ENCODE results near the gene CDK19.
A peak's percentile ranks its signal among the peaks of the same experiment; 100 is the strongest.

CDK19 gene

GRCh38 chr6:110703010-110703905, 112.0 kb downstream of the CDK19 start:
- peak; percentile 10; the same call in 1 of the 3 replicates for ATAC-seq
- no peak for TF ChIP-seq ISL1 (CRISPR knock-in tag; IDR thresholded peaks at IDR 0.05)
- no peak for TF ChIP-seq ARNTL (CRISPR knock-in tag; IDR thresholded peaks at IDR 0.05; ENCODE audit: borderline replicate concordance, low read depth)
- TF ChIP-seq ESRRG (CRISPR knock-in tag; IDR thresholded peaks at IDR 0.05), result no peak
- TF ChIP-seq GLIS3 (CRISPR knock-in tag; IDR thresholded peaks at IDR 0.05), result no peak
- no peak for TF ChIP-seq BACH2 (CRISPR knock-in tag; IDR thresholded peaks at IDR 0.05; ENCODE audit: borderline replicate concordance)
- no peak for TF ChIP-seq RARB (CRISPR knock-in tag; IDR thresholded peaks at IDR 0.05)

- ATAC-seq, result peak; percentile 5; the same call in 2 of the 3 replicates
- TF ChIP-seq ZC3H10 (CRISPR knock-in tag; IDR thresholded peaks at IDR 0.05), result no peak
- TF ChIP-seq ZFP3 (CRISPR knock-in tag; IDR thresholded peaks at IDR 0.05), result no peak
Measured at GRCh38 chr6:110699780-110700179, 115.5 kb downstream of the CDK19 start.

- TF ChIP-seq SNAI2 (CRISPR knock-in tag; IDR thresholded peaks at IDR 0.05), result no peak
- TF ChIP-seq CSDC2 (CRISPR knock-in tag; IDR thresholded peaks at IDR 0.05), result no peak
- TF ChIP-seq TSHZ2 (CRISPR knock-in tag; IDR thresholded peaks at IDR 0.05), result no peak
- TF ChIP-seq, protein P1, sequence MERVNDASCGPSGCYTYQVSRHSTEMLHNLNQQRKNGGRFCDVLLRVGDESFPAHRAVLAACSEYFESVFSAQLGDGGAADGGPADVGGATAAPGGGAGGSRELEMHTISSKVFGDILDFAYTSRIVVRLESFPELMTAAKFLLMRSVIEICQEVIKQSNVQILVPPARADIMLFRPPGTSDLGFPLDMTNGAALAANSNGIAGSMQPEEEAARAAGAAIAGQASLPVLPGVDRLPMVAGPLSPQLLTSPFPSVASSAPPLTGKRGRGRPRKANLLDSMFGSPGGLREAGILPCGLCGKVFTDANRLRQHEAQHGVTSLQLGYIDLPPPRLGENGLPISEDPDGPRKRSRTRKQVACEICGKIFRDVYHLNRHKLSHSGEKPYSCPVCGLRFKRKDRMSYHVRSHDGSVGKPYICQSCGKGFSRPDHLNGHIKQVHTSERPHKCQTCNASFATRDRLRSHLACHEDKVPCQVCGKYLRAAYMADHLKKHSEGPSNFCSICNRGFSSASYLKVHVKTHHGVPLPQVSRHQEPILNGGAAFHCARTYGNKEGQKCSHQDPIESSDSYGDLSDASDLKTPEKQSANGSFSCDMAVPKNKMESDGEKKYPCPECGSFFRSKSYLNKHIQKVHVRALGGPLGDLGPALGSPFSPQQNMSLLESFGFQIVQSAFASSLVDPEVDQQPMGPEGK (CRISPR knock-in tag; IDR thresholded peaks at IDR 0.05; ENCODE audit: borderline replicate concordance), result no peak
- no peak for TF ChIP-seq ZNF8 (CRISPR knock-in tag; IDR thresholded peaks at IDR 0.05)
- TF ChIP-seq OSR1 (CRISPR knock-in tag; IDR thresholded peaks at IDR 0.05), result no peak
- TF ChIP-seq TOX (CRISPR knock-in tag; IDR thresholded peaks at IDR 0.05; ENCODE audit: borderline replicate concordance), result no peak
- no peak for TF ChIP-seq ZNF565 (CRISPR knock-in tag; conservative IDR thresholded peaks at IDR 0.05; ENCODE audit: low read depth)
- TF ChIP-seq ZC3H10 (CRISPR knock-in tag; IDR thresholded peaks at IDR 0.05), result no peak
- no peak for TF ChIP-seq ISL1 (CRISPR knock-in tag; IDR thresholded peaks at IDR 0.05)
- no peak for TF ChIP-seq ARNTL (CRISPR knock-in tag; IDR thresholded peaks at IDR 0.05; ENCODE audit: borderline replicate concordance, low read depth)
- TF ChIP-seq ZNF70 (CRISPR knock-in tag; IDR thresholded peaks at IDR 0.05), result no peak
- no peak for TF ChIP-seq RARB (CRISPR knock-in tag; IDR thresholded peaks at IDR 0.05)
- no peak for TF ChIP-seq ESRRG (CRISPR knock-in tag; IDR thresholded peaks at IDR 0.05)
- no peak for TF ChIP-seq ZFP30 (CRISPR knock-in tag; IDR thresholded peaks at IDR 0.05)
- TF ChIP-seq TCF4 (CRISPR knock-in tag; IDR thresholded peaks at IDR 0.05; ENCODE audit: borderline replicate concordance), result no peak
- TF ChIP-seq ZFP3 (CRISPR knock-in tag; IDR thresholded peaks at IDR 0.05), result no peak
- TF ChIP-seq, protein P2, sequence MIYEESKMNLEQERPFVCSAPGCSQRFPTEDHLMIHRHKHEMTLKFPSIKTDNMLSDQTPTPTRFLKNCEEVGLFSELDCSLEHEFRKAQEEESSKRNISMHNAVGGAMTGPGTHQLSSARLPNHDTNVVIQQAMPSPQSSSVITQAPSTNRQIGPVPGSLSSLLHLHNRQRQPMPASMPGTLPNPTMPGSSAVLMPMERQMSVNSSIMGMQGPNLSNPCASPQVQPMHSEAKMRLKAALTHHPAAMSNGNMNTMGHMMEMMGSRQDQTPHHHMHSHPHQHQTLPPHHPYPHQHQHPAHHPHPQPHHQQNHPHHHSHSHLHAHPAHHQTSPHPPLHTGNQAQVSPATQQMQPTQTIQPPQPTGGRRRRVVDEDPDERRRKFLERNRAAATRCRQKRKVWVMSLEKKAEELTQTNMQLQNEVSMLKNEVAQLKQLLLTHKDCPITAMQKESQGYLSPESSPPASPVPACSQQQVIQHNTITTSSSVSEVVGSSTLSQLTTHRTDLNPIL (CRISPR knock-in tag; IDR thresholded peaks at IDR 0.05; ENCODE audit: low read depth), result no peak
- TF ChIP-seq, protein P3, sequence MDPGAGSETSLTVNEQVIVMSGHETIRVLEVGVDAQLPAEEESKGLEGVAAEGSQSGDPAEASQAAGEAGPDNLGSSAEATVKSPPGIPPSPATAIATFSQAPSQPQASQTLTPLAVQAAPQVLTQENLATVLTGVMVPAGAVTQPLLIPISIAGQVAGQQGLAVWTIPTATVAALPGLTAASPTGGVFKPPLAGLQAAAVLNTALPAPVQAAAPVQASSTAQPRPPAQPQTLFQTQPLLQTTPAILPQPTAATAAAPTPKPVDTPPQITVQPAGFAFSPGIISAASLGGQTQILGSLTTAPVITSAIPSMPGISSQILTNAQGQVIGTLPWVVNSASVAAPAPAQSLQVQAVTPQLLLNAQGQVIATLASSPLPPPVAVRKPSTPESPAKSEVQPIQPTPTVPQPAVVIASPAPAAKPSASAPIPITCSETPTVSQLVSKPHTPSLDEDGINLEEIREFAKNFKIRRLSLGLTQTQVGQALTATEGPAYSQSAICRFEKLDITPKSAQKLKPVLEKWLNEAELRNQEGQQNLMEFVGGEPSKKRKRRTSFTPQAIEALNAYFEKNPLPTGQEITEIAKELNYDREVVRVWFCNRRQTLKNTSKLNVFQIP (CRISPR knock-in tag; IDR thresholded peaks at IDR 0.05; ENCODE audit: borderline replicate concordance, low read depth), result no peak
- TF ChIP-seq PPARA (CRISPR knock-in tag; IDR thresholded peaks at IDR 0.05; ENCODE audit: borderline replicate concordance), result no peak
- no peak for ATAC-seq
Measured at GRCh38 chr6:110693994-110694393, 121.3 kb downstream of the CDK19 start.
